HepG2 (cell line): ENCODE data around the gene SIK2. TPM values are rescaled to one million over a fixed set of nuclear protein-coding genes. Genes with fewer than 3 reads are reported as not detected.

Experiments used
- ATAC-seq: fragments of 200-7000 bp; cut with Tn5 transposase; 3 replicates; pipeline ENCODE4 v1.9.1; 2020; ENCODE audit warnings: mild to moderate bottlenecking, moderate library complexity
- BruUV-seq: library from RNA; stranded (reverse); fragments of 400-500 nt; replicated peaks from 2 replicates; lab custom pipeline; 2021; lab: Mats Ljungman, UMichigan
- CTCF ChIA-PET: fragments of 300-600 bp; formaldehyde crosslinking; extraction: SDS; loops from one replicate; lab custom pipeline; 2021; ENCODE audit warnings: low total read pairs, inconsistent platforms, low intra/inter-chr PET ratio; lab: Yijun Ruan, JAX
- POLR2A ChIA-PET: fragments of 350-600 bp; sonication (Branson Sonifier 250); formaldehyde crosslinking; loops from one replicate; lab custom pipeline; 2020; ENCODE audit warnings: antibody characterized with exemption, inconsistent platforms; lab: Yijun Ruan, JAX
- DNase-seq: peaks from one replicate; pipeline ENCODE4 v3.0.0-alpha.2; 2015; ENCODE audit warnings: low spot score
- FAIRE-seq: peaks from 3 replicates; lab custom pipeline; 2011; peaks lifted over from hg19 to GRCh38; lab: Jason Lieb, UNC
- H2AFZ ChIP-seq: one replicate; pipeline ENCODE4 v1.6.1; 2011; ENCODE audit warnings: low read length, inconsistent platforms
- H3K27ac ChIP-seq: fragments of 300-600 bp; 3 replicates; pipeline ENCODE4 v1.8.0; 2011; ENCODE audit warnings: mixed run types, mild to moderate bottlenecking, mixed read lengths, low read length, inconsistent platforms; ENCODE audit not compliant: insufficient read depth; ENCODE audit errors: extremely low read length
- H3K27me3 ChIP-seq, 2 experiments: fragments of 200-600 bp in 1 of 2; 2 replicates in 1 of 2; 3 replicates in 1 of 2; pipeline versions ENCODE4 v1.6.0 to v1.8.0; 2011; ENCODE audit warnings: low read length in 2 of 2, mild to moderate bottlenecking in 2 of 2, moderate library complexity in 2 of 2, inconsistent platforms in 1 of 2; ENCODE audit not compliant: insufficient read depth in 2 of 2, control insufficient read depth in 1 of 2
- H3K36me3 ChIP-seq, 2 experiments: fragments of 200-600 bp in 1 of 2; replicated peaks in 1 of 2; 2 replicates in 1 of 2; 3 replicates in 1 of 2; pipeline versions ENCODE4 v1.5.1 to v1.8.0; 2011; ENCODE audit warnings: low read length in 2 of 2, inconsistent platforms in 1 of 2; ENCODE audit not compliant: insufficient read depth in 2 of 2, control insufficient read depth in 1 of 2
- H3K4me1 ChIP-seq: 2 replicates; pipeline ENCODE4 v1.5.1; 2012; ENCODE audit warnings: low read length, inconsistent platforms; ENCODE audit not compliant: insufficient read depth
- H3K4me2 ChIP-seq: 2 replicates; pipeline ENCODE4 v1.6.0; 2011; ENCODE audit warnings: low read depth, low read length, inconsistent platforms
- H3K4me3 ChIP-seq, 3 experiments: fragments of 200-600 bp in 1 of 3; sonication (generic), shearing (Covaris generic) in 1 of 3; replicated peaks in 1 of 3; 2 replicates each; pipeline ENCODE4 v1.5.1; 2011 to 2016; ENCODE audit warnings: low read length in 3 of 3, inconsistent platforms in 2 of 3, low read depth in 2 of 3, mild to moderate bottlenecking in 2 of 3, control low read depth in 1 of 3, mixed read lengths in 1 of 3; ENCODE audit not compliant: insufficient read depth in 1 of 3
- H3K79me2 ChIP-seq: one replicate; pipeline ENCODE4 v1.6.1; 2011; ENCODE audit warnings: low read length, inconsistent platforms; ENCODE audit not compliant: insufficient read depth
- H3K9ac ChIP-seq: 2 replicates; pipeline ENCODE4 v1.6.0; 2011; ENCODE audit warnings: mild to moderate bottlenecking, low read depth, low read length, inconsistent platforms; ENCODE audit not compliant: insufficient read depth
- H3K9me3 ChIP-seq: 2 replicates; pipeline ENCODE4 v1.5.1; 2012; ENCODE audit warnings: mild to moderate bottlenecking, low read length
- H4K20me1 ChIP-seq: 2 replicates; pipeline ENCODE4 v1.6.0; 2011; ENCODE audit warnings: inconsistent platforms, mild to moderate bottlenecking, low read length, moderate library complexity; ENCODE audit not compliant: insufficient read depth
- ESRRA ChIP-seq: sonication (generic); formaldehyde crosslinking; IDR thresholded peaks from 2 replicates; pipeline ENCODE4 v1.5.1; 2020; ENCODE audit warnings: mild to moderate bottlenecking, low read depth, missing genetic modification reagents
- FOXC1 ChIP-seq: sonication (generic); formaldehyde crosslinking; IDR thresholded peaks from 2 replicates; pipeline ENCODE4 v1.8.0; 2022; ENCODE audit warnings: mild to moderate bottlenecking, missing genetic modification reagents, borderline replicate concordance
- HOXA3 ChIP-seq: sonication (generic); formaldehyde crosslinking; IDR thresholded peaks from 2 replicates; pipeline ENCODE4 v1.5.0; 2020; ENCODE audit warnings: missing genetic modification reagents
- RBM22 ChIP-seq: fragments of 200-400 bp; formaldehyde crosslinking; optimal IDR thresholded peaks from 2 replicates; pipeline ENCODE3; 2017; ENCODE audit warnings: mild to moderate bottlenecking, low read length, moderate library complexity
- ZNF280B ChIP-seq: sonication (generic); formaldehyde crosslinking; IDR thresholded peaks from 2 replicates; pipeline ENCODE4 v1.5.0; 2020; ENCODE audit warnings: missing genetic modification reagents, mild to moderate bottlenecking, borderline replicate concordance
- WGBS: methylation state at CpG from one replicate; pipeline ENCODE4 v1.1.6; 2017; ENCODE audit warnings: low lambda C conversion rate; 5-methylcytosine and 5-hydroxymethylcytosine counted together
- in situ Hi-C: cut with HindIII; loops from 2 replicates; pipeline ENCODE4 v1.10.0; 2017; ENCODE audit warnings: low pct_unique_long_range_greater_than_20kb; ENCODE audit not compliant: extremely low pct_ligation_motif_present
- intact Hi-C: fragments of 100-400 bp; cut with micrococcal nuclease; formaldehyde crosslinking; loops from one replicate; pipeline ENCODE4 v1.10.0; 2022; ENCODE audit not compliant: unreplicated experiment
- polyA plus RNA-seq, 8 experiments: library from polyadenylated mRNA; depleted of rRNA in 3 of 8; stranded (reverse) in 7 of 8; unstranded in 1 of 8; fragments of >200 nt; fragmentation: Illumina TruSeq in 4 of 8; extraction: Trizol in 4 of 8; gene quantifications; 2 replicates each; pipeline versions ENCODE4 v1.2.1 to v1.2.3, GENCODE V29; 2011 to 2016; ENCODE audit warnings: low read depth in 4 of 8, missing spikeins in 1 of 8, mixed read lengths in 1 of 8; ENCODE audit not compliant: insufficient read depth in 1 of 8
- total RNA-seq, 5 experiments: library from RNA; depleted of rRNA; stranded (reverse); fragments of >200 nt; fragmentation: Illumina TruSeq; extraction: Trizol; gene quantifications; 2 replicates each; pipeline ENCODE4 v1.2.3, GENCODE V29; 2016; ENCODE audit warnings: low read depth in 1 of 5

The SIK2 gene
- total and polyA plus RNA-seq, 2 of the 13 experiments (the other 11 are each of a cell fraction or from before 2014, with no cell fraction given), result 8.1 to 15.4 TPM

GRCh38 chr11:111724615-111725129 is 122.4 kb downstream of the SIK2 start:
- no peaks in the 10 kb centered on the region for H3K79me2 ChIP-seq
- H3K27ac ChIP-seq, result no peak overlapping the region
- CTCF ChIA-PET, result no interaction called here
- H3K36me3 ChIP-seq, result peaks cover 30 to 70% of the 10 kb centered on the region in 2 experiments
- H4K20me1 ChIP-seq, result no peaks in the 10 kb centered on the region
- no peak for DNase-seq
- no TSS peak for BruUV-seq
- no peaks in the 10 kb centered on the region for H3K9me3 ChIP-seq
- H3K9ac ChIP-seq, result no peak overlapping the region
- in situ Hi-C loops, result no loop called here
- no peaks in the 10 kb centered on the region for H3K27me3 ChIP-seq
- intact Hi-C loops, result no loop called here
- H3K4me1 ChIP-seq, result peaks cover 38% of the 10 kb centered on the region
- no peak overlapping the region for H3K4me2 ChIP-seq
- FAIRE-seq, result no peak
- ATAC-seq, result no peak
- POLR2A ChIA-PET, result no interaction called here
- no peak overlapping the region for H3K4me3 ChIP-seq
- no peak overlapping the region for H2AFZ ChIP-seq
- peak; percentile 68 for TF ChIP-seq RBM22
- no peak for TF ChIP-seq FOXC1 (CRISPR knock-in tag)
- WGBS, result 91% methylated on average over 9 of the region's 11 CpGs

- intact Hi-C loops, result no loop called here
- ATAC-seq (no peak), FAIRE-seq (no peak), DNase-seq (no peak)
- over 99% methylated on average over 7 of the region's 10 CpGs for WGBS
- Histone ChIP-seq H3K4me2 (no peak overlapping the region), H3K9me3 (no peaks in the 10 kb centered on the region), H3K27me3 (no peaks in the 10 kb centered on the region), H3K27ac (no peak overlapping the region), H3K4me1 (peaks cover 33% of the 10 kb centered on the region), H4K20me1 (no peaks in the 10 kb centered on the region), H2AFZ (no peak overlapping the region), H3K4me3 (no peak overlapping the region), H3K79me2 (no peaks in the 10 kb centered on the region), H3K36me3 (peaks cover 25 to 60% of the 10 kb centered on the region in 2 experiments), H3K9ac (no peak overlapping the region)
- TF ChIP-seq ESRRA (CRISPR knock-in tag), result 0 out of 2 replicates have a peak, but pooled peaks have one; percentile 0
- no peak for TF ChIP-seq ZNF280B (CRISPR knock-in tag)
- TF ChIP-seq HOXA3 (CRISPR knock-in tag), result no peak
- BruUV-seq, result no TSS peak
- in situ Hi-C loops, result no loop called here
- ChIA-PET POLR2A (interaction anchor here (1.3 to 1.4 kb wide), 3 partner anchors 41 to 202 kb away, joined by 3 to 6 read pairs (median 6); partner anchors contain the start of gene PPP2R1B), CTCF (interaction anchor here (1.3 kb wide), 1 partner anchor 121 kb away, joined by 4 read pairs; no protein-coding TSS in a partner anchor)
These were observed 123.4 kb downstream of the SIK2 start for GRCh38 chr11:111725621-111726020.
